Measurements from ENCODE around the gene TBRG4.
A peak's percentile ranks its signal among the peaks of the same experiment; 100 is the strongest.

The TBRG4 gene

DNA sequence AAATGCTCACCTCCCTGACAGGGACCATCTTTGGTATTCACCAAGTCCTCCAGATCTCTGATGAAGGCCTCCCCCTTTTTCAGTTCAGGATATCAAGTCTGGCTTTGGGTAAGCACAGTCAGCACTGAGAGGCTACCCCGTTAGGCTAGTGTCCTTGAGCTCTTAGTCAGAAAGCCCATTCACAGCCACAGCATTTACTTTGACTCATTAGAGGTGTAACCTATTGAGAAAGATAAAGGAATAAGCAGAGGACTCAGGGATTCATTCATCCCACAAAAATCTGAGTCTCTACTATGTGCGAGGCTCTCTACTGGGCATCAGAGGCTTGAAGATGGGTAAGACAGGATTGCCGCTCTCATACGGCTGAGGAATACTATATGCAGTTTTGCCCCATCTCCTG lies 32.1 kb upstream of the TBRG4 start:
- no peak for DNase-seq (ENCODE audit: low read depth in 2 of 2)

DNA sequence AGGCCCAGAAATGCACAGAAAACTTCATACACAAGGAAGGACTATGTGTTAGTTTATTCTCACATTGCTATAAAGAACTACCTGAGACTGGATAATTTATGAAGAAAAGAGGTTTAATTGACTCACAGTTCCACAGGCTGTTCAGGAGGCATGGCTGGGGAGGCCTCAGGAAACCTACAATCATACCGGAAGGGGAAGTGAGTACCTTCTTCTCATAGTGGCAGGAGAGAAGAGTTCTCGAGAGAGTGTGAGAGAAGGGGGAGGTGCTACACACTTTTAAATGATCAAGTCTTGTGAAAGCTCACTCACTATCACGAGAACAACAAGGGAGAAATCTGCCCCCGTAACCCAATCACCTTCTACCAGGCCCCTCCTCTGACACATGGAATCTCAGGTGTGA lies 29.3 kb upstream of the TBRG4 start:
- no peak for DNase-seq (ENCODE audit: low read depth in 2 of 2)

DNA sequence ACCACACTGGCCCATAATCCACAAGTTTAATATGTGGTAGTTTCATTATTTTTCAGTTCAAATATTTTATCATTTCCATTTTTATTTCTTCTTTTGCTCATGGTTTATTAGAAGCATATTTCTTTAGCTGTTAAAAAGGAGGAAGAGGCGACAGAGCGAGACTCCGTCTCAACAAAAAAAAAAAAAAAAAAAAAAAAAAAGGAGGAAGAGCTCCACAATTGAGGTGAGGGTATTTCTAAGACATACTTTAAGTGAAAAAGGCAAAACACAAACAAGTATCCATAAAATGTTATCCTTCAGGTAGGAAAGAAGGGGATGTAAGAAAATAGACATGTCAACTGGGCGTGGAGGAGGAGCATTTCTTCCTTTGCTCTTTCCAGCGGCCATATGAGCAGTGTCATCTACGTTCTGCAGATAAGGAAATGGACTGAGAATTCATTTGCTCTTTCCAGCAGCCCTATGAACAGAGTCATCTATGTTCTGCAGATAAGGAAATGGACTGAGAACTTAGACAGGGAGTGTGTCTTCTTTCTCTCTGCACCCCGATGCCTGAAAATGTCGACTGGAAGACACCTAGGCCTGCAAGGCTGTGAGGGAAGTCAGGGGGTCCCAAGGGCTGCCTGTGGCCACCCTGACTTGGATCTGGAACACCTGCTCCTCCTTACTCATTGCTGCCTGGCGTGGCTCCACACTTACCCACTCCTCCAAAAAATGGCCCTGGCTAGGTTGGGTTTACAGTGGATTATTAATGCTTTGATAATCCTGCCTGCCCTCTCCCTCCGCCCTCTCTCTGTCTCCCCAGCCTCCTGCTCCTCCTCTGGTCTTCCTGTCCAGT lies 27.2 kb upstream of the TBRG4 start:
- no peak for DNase-seq (ENCODE audit: low read depth in 2 of 2)

GRCh38 chr7:45136106-45137060 lies 24.9 kb upstream of the TBRG4 start:
- DNase-seq (ENCODE audit: low read depth in 2 of 2), result peak; percentile 33 to 58

DNA sequence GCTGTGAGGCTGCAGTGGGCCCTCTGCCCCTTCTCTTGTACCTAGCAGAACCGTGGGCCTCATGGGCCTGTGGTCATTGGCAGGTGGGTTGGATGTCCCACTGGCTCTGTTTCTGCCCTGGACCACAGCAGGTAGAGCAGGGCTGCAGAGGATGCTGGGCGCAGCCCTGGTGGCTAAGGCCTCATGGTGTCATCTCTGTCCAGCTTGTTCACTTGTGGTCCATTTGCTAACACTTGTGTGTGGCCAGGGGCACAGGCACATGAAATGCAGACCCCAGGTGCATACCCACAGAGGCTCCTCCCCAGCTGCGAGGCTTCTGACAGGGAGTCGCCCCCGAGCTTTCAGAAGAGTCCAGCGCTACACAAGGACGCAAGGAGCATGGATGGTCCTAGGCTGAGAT lies 22.4 kb upstream of the TBRG4 start:
- DNase-seq (ENCODE audit: low read depth in 2 of 2), result no peak

GRCh38 chr7:45133352-45133751 lies 21.9 kb upstream of the TBRG4 start:
- DNase-seq (ENCODE audit: low read depth in 2 of 2), result no peak

DNA sequence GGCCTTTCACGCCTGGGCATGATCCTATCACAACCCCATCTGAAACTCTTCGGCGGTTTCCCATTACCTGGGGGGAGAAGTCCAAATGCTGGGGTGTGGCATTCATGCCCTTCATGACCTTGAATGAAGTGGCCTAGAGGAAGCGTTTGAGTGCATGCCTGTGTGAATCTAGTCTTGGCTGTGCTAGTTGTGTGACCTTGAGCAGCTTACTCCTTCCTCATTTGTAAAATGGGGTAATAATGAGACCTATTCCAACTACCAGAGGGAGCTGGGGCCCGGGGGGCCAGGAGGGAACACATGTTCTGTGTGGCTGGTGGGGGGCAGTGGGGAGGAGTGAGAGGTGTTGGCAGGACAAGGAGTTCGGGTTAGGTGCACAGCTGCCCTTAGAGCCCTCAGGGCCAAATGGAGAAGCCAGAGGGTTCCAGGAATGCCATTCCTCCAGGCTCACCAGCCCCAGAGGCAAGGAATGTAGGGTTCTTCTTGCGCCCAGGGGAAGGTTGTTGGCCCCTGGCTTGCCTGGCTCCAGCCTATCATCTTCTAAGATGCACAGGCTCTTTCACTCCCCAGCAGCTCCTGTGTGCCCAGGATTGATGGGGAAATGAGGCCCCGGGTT lies 21.3 kb upstream of the TBRG4 start:
- DNase-seq (ENCODE audit: low read depth in 2 of 2), result no peak

- no peak for DNase-seq (ENCODE audit: low read depth in 2 of 2)
Observed at GRCh38 chr7:45131891-45132290, 20.4 kb upstream of the TBRG4 start.

DNA sequence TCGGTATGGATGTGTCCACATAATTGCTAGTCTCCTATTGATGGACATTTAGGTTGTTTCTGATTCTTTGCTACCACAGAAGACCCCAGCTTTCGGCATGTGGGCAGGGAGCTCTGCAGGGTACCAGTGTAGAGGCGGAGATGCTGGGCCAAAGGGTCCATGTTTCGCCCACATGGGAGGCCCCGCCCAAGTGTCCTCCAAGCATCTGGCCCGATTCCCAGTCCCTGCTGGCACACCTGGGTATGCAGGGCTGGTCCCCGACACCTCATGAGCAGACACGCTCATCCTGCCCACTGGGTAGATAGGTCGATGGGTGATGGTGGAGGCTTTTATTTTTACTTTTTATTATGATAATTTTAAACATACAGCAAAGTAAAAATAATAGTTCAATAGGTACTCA lies 19.4 kb upstream of the TBRG4 start:
- no peak for DNase-seq (ENCODE audit: low read depth in 2 of 2)

DNA sequence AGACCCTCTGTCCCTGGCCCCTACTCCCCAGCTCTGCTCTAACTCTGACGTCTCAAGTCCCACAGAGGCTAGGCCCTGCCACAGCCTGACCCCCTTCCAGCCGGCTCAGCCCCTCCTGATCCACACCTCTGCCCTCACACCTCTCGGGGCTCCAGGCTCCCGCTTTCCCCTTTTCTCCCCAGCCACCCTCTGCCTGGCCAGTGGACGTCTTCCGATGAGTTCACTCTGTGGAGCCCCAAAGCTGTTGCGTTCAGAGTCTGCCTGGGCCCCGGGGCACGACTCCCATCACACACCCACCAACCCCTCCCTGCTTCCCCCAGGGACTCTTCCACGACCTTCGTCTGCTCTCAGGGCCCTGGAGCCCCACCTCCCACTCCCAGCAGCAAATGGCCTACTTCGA lies 18.4 kb upstream of the TBRG4 start:
- no peak for DNase-seq (ENCODE audit: low read depth in 2 of 2)

DNA sequence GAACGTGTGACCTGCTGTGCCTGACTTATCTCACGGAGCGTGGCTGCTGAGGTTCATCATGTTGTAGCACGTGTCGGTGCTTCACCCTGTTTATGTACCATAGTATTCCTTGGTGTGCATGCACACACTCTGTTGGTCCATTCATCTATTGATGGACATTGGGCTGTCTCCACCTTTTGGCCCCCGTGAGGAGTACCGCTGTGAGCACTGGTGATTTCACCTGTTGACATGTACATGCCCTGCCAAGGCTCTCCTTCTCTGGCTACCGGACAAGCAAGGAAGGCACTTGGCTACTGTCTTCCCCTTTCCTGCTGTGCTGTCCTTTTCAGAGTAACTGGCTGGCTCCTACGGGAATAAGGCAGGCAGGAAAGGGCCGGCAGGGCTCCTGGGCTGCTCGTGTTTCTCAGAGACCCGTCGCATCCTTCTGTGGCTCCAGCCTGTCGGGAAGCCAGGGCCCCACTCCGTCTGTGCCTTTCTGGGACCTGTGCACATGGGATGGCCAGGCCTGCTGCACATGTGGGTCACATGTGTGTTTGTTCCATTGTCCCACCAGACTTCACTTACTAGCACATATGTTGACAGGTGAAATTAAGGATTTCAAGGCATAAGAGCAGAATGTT lies 17.8 kb upstream of the TBRG4 start:
- no peak for DNase-seq (ENCODE audit: low read depth in 2 of 2)

- DNase-seq (ENCODE audit: low read depth in 2 of 2), result no peak
Observed at GRCh38 chr7:45126920-45127319, 15.4 kb upstream of the TBRG4 start.

- no peak for DNase-seq (ENCODE audit: low read depth in 2 of 2)
Observed at GRCh38 chr7:45126201-45126600, 14.7 kb upstream of the TBRG4 start.

DNA sequence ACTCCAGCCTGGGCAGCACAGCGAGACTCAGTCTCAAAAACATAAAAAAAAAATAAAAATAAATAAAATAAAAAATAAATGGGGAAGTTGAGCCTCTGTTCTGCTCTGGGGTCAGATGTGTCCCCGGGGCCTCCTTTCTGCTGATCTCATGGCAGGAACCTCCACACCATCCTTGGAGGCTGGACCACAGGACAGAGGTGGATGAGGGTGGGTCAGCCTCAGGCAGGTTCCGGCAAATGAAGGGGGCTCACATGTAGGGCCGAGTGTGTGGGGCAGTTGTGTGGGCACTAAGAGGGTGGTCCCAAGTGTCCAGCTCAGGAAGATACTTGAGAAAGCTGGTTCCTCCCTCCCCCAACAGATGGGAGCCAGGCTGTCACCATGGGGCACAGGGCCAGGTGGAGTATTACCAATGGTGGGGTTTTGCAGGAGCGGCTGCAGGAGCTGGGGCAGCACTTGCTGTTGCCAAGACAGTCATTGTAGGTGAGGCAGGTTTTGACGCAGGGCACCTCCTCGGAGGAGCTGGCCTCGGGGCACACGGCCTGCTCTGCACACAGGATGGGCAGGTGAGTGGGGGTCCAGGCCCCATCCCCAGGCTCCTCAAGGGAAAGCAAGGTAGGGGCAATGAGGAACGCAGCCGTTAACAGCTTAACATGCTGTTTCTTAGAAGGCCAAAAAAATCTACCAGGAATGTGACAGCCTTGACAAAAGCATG lies 13.9 kb upstream of the TBRG4 start:
- DNase-seq (ENCODE audit: low read depth in 2 of 2), result no peak

GRCh38 chr7:45123913-45124710 lies 12.6 kb upstream of the TBRG4 start:
- no peak for DNase-seq (ENCODE audit: low read depth in 2 of 2)

- no peak for DNase-seq (ENCODE audit: low read depth in 2 of 2)
Observed at GRCh38 chr7:45122975-45123860, 11.7 kb upstream of the TBRG4 start.

GRCh38 chr7:45119550-45119949 lies 8.1 kb upstream of the TBRG4 start:
- no peak for DNase-seq (ENCODE audit: low read depth in 2 of 2)

DNA sequence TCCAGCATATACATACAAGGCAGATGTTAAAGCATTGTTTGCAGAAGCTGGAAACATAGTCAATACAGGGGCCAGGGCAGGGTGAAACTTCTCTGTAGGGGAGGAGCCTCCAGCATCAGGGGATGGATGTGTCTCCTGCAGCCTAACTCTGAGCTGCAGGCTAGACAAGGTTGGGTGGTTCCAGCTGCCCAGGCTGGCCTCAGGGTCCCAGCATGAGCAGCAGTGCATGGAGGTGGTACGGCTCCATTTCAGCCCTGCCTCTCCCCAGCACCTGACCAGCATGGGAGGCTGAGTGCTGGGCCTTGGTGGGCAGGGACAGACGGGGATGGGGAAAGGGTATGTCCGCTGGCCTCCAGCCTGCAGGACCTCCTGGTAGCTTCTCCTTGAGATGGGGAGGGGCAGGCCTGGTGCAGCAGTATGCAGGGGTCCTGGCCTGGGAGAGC lies 7.4 kb upstream of the TBRG4 start:
- no peak for DNase-seq (ENCODE audit: low read depth in 2 of 2)

- no peak for DNase-seq (ENCODE audit: low read depth in 2 of 2)
Observed at GRCh38 chr7:45118292-45118691, 6.8 kb upstream of the TBRG4 start.

Measured in stimulated activated CD4-positive, alpha-beta T cell treated with anti-CD3 and anti-CD28 coated beads, Interleukin-1b, Interleukin-23, amount 100 ng/mL, for 4 hours (primary cell).